Measurements from ENCODE around the gene INTU.
"Not testable (repeated sequence)": the region's sequence is repeated elsewhere in the genome, so short reads cannot be mapped to it uniquely, and the experiment has no call there.

INTU gene

GRCh38 chr4:127648061-127648460, 15.3 kb downstream of the INTU start:
- DNase-seq: no peak

GRCh38 chr4:127655590-127655989, 22.8 kb downstream of the INTU start:
- DNase-seq: not testable (repeated sequence)

DNA sequence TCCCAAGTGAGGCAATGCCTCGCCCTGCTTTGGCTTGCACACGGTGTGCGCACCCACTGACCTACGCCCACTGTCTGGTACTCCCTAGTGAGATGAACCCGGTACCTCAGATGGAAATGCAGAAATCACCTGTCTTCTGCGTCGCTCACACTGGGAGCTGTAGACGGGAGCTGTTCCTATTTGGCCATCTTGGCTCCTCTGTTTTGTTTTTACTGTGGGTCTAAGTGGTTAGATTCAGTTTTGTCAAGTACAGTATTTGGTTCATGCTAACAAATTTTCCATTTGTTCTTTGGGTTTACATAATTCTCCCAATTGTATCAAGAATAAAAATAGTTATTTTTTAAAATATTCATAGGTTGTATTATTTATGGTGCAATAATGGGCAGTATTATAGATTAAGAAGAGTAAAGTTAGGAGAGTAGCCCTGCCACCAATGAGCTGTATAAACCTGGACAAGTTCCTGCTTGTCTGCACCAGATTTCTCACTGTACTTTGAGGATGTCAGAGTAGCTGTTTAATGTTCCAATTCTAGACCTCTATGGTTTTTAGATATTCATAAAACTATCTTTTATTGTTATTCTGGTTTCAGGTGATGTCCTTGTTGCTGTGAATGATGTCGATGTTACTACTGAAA, 23.4 kb downstream of the INTU start:
- DNase-seq: no peak

DNA sequence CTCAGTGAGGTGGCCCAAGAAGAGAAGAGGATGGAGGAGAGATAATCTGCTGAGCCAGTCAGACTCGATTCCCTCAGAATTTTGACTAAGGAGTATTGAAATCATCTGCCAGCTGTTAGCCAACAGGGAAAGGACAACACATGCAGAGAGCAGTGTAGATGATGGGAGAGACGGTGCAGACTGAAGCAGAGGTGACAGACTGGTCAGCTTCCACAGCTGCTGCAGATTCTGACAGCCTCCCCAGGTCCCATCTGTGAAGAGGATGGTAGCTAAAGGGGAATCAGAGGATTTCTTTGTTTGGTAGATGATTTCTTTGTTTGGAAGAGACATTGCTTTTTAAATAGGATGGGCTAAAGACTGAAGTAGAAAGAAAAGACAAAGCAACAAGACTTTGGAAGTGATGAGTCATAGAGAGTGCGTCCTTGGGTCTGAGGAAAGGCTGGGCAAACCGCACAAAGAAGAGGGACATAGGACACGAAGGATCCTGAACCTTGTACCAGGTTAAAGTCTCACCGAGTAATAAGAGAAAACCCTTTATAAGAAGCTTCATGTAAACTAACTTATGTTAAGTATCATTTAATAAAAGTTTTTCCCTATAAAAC, 27.6 kb downstream of the INTU start:
- DNase-seq: no peak

DNA sequence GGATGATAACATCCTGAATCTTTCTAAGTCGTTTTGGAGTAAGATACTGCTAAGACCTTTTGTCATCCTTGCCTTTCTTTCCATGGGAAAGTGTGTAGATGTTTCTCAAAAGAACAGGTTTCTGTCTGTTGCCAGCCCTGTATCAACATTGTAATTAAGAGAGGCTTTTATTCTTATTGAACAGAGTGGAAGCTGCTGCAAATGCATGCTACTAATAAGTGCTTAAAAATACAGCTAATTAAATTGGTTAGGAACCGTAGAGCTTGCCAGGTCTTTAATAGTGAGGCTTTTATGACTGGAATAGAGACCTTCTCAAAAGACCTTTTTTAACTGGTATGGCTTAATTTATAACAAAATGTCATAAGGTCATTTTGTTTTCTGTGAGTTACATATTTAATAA, 34.4 kb downstream of the INTU start:
- no peak for DNase-seq

GRCh38 chr4:127667772-127668171, 35.0 kb downstream of the INTU start:
- DNase-seq: no peak

- DNase-seq: no peak
These were observed 36.0 kb downstream of the INTU start for GRCh38 chr4:127668770-127669169.

GRCh38 chr4:127669691-127670090, 36.9 kb downstream of the INTU start:
- DNase-seq: no peak

DNA sequence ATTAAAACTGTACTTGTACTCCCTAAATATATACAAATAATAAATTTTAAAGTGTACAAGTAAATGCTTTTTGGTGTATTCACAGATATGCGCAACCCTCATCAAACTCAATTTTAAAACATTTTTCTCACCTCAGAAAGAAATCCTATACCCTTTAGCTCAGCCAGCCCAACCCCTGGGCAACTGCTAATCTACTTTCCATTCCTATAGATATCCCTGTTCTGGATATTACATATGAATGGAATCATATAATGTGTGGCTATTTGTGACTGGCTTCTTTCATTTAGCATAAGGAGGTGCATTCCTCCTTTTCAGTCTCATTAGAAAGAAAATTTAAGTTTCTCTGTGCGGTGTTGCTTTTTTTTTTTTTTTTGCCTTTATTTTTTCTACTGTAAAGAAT, 39.4 kb downstream of the INTU start:
- no peak for DNase-seq

- DNase-seq: no peak
These were observed 52.5 kb downstream of the INTU start for GRCh38 chr4:127685292-127685691.

- no peak for DNase-seq
These were observed 53.9 kb downstream of the INTU start for GRCh38 chr4:127686658-127687057.

GRCh38 chr4:127687580-127687979, 54.8 kb downstream of the INTU start:
- DNase-seq: no peak

DNA sequence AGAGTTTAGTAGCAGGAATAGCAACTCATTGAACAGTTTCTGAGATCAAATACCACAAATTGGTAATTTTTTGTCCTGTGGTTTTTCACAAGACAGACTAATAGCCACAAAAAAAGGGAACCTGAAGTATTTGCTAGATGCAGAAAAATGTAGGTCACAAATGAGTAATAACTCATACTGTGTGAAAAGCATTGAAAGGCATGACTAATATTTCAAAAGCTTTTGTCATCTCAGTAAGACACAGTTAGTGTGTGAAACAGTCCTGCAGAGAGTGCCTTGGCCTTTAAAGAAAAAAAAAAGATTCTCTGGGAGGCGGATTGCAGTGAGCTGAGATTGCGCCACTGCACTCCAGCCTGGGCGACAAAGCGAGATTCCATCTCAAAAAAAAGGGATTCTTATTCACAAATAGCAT, 66.0 kb downstream of the INTU start:
- DNase-seq: no peak

GRCh38 chr4:127708985-127709384, 76.2 kb downstream of the INTU start:
- DNase-seq: no peak

DNA sequence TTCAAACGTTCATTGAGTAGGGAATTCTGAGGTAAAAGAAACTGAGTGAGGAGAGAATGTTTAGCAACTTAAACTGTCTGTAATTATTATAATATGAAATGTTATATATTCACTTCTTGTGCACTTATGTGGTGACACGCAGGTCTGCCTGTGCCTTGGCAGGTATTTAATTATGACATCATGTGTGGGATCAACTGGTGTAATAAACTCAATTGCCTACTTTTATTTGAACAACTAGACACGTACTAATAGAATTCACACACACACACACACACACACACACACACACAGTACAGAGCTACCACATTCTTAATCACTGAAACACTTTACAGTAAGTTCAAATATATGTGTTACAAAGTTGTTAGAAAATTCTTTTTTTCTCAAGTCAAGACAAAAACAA, 76.7 kb downstream of the INTU start:
- DNase-seq: no peak

- no peak for DNase-seq
These were observed 97.6 kb downstream of the INTU start, which contains the start of gene SLC25A31 for GRCh38 chr4:127730142-127730913. Gene SLC25A31, plus strand, starts transcription at chr4:127730400. Its CDS starts 146 bp downstream, at chr4:127730546.

GRCh38 chr4:127731406-127731805, 98.6 kb downstream of the INTU start:
- DNase-seq: no peak

GRCh38 chr4:127732623-127733328, 100.0 kb downstream of the INTU start:
- no peak for DNase-seq

DNA sequence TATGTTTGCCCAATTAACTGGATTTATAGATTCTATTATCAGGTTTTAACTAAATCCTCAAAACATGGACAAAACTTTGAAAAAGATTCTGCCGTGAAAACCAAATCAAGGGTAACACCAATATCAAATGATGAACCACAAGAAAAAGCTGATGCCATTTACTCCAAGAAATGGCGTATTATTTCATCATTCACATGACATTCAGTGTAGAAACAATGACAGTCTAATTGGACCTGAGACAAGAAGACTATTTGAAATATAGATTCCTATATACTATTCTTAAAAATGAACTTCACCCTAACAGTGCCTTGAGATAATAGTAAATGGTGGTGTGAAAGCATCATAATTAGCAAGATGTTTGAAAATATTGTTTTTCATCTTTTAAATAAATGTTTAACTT, 102.2 kb downstream of the INTU start:
- no peak for DNase-seq

DNA sequence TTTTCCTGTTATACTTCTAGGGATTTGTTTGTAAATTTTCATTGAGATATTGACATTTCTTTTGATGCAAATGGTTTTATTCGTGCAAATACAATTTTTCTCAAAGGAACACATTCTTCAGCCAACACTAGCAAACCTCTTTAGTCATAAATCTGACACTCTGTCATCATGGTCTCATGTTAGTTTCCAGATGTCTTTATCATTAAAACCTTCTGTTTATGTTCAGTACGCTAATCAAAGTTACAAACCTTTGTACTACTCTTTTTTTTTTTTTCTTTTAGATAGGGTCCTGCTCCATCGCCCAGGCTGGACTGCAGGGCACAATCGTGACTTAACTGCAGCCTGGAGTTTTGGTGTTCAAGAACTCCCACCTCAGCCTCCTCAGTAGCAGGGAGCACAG, 104.5 kb downstream of the INTU start:
- DNase-seq: no peak

DNA sequence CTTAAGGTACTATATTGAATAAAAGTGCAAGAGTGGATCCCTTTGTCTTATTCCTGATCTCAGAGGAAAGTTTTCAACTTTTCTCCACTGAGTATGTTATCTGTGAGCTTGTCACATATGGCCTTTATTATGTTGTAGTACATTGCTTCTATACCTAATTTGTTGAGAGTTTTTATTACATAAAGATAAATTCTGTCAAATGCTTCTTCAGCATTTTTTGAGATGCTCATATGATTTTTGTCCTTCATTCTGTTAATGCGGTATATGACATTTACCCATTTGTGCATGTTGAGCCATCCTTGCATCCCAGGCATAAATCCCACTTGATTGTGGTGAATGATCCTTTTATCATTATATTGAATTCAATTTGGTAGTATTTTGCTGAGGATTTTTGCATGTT, 108.5 kb downstream of the INTU start:
- DNase-seq: no peak

- no peak for DNase-seq
These were observed 115.1 kb downstream of the INTU start for GRCh38 chr4:127747883-127748282.

GRCh38 chr4:127748957-127749356, 116.2 kb downstream of the INTU start:
- no peak for DNase-seq

GRCh38 chr4:127756906-127757305, 124.1 kb downstream of the INTU start:
- no peak for DNase-seq

Data from stimulated activated CD4-positive, alpha-beta T cell treated with anti-CD3 and anti-CD28 coated beads, Interleukin-1b, Interleukin-23, amount 100 ng/mL, for 48 hours (primary cell).